HepG2 (cell line): Measurements from ENCODE around the gene PITRM1. TPM values are rescaled to one million over a fixed set of nuclear protein-coding genes. Genes with fewer than 3 reads are reported as not detected.

Experiments
- AHR ChIP-seq: IDR thresholded peaks from 2 replicates; pipeline ENCODE4 v1.6.1; 2018; ENCODE audit warnings: missing genetic modification reagents, missing compliant biosample characterization
- ARHGAP35 ChIP-seq: sonication (generic); formaldehyde crosslinking; IDR thresholded peaks from 2 replicates; pipeline ENCODE4 v1.9.0; 2022; ENCODE audit warnings: mild to moderate bottlenecking, inconsistent platforms, moderate library complexity, missing genetic modification reagents, borderline replicate concordance
- ATF3 ChIP-seq: sonication (generic); formaldehyde crosslinking; IDR thresholded peaks from 2 replicates; pipeline ENCODE4 v1.4.0; 2020; ENCODE audit warnings: missing genetic modification reagents
- BCL6 ChIP-seq: IDR thresholded peaks from 2 replicates; pipeline ENCODE4 v1.6.1; 2016; ENCODE audit warnings: missing genetic modification reagents, missing compliant biosample characterization
- CBFB ChIP-seq: sonication (generic); formaldehyde crosslinking; IDR thresholded peaks from 2 replicates; pipeline ENCODE4 v1.4.0; 2020; ENCODE audit warnings: missing genetic modification reagents
- CBX2 ChIP-seq, 2 experiments: fragments of 200-600 bp in 1 of 2; sonication (generic); formaldehyde crosslinking in 1 of 2; IDR thresholded peaks; 2 replicates each; pipeline versions ENCODE4 v1.7.0 to v1.8.1; 2018 to 2022; ENCODE audit warnings: low read depth in 2 of 2, low read length in 1 of 2, mild to moderate bottlenecking in 1 of 2, missing genetic modification reagents in 1 of 2
- CHD2 ChIP-seq: IDR thresholded peaks from 2 replicates; pipeline ENCODE4 v1.6.1; 2011; ENCODE audit warnings: low read depth, low read length, improper control_type of control experiment
- CREB1 ChIP-seq, 2 experiments: fragments of 450-650 bp in 1 of 2; IDR thresholded peaks; 2 replicates each; pipeline ENCODE4 v1.6.1; 2016 to 2017; ENCODE audit warnings: control low read depth in 1 of 2, mild to moderate bottlenecking in 1 of 2, missing compliant biosample characterization in 1 of 2, missing genetic modification characterization in 1 of 2
- CREM ChIP-seq, 2 experiments: sonication (generic) in 1 of 2; formaldehyde crosslinking in 1 of 2; IDR thresholded peaks; 2 replicates each; pipeline versions ENCODE4 v1.4.0 to v1.6.1; 2016 to 2020; ENCODE audit warnings: antibody characterized with exemption in 1 of 2, mild to moderate bottlenecking in 1 of 2, missing genetic modification reagents in 1 of 2
- GPBP1L1 ChIP-seq: sonication (generic); formaldehyde crosslinking; IDR thresholded peaks from 2 replicates; pipeline ENCODE4 v1.5.0; 2020; ENCODE audit warnings: mild to moderate bottlenecking, missing genetic modification reagents
- HMG20A ChIP-seq: IDR thresholded peaks from 2 replicates; pipeline ENCODE4 v1.6.1; 2016; ENCODE audit warnings: borderline replicate concordance
- HOXD1 ChIP-seq: sonication (generic); formaldehyde crosslinking; IDR thresholded peaks from 2 replicates; pipeline ENCODE4 v1.5.0; 2020; ENCODE audit warnings: missing genetic modification reagents
- IRX3 ChIP-seq: sonication (generic); formaldehyde crosslinking; IDR thresholded peaks from 2 replicates; pipeline ENCODE4 v1.8.1; 2023; ENCODE audit warnings: mild to moderate bottlenecking, low read depth, missing genetic modification reagents, borderline replicate concordance
- LCORL ChIP-seq, 2 experiments: fragments of 450-650 bp in 1 of 2; sonication (generic) in 1 of 2; formaldehyde crosslinking in 1 of 2; IDR thresholded peaks; 2 replicates each; pipeline versions ENCODE4 v1.5.0 to v1.6.1; 2017 to 2020; ENCODE audit warnings: antibody characterized with exemption in 1 of 2, missing genetic modification reagents in 1 of 2
- NFE2L2 ChIP-seq: fragments of 150-350 bp; IDR thresholded peaks from 2 replicates; pipeline ENCODE4 v1.6.1; 2014; ENCODE audit warnings: low read length
- NR2F1 ChIP-seq, 2 experiments: fragments of 450-650 bp in 1 of 2; formaldehyde crosslinking in 1 of 2; IDR thresholded peaks; 2 replicates each; pipeline versions ENCODE4 v1.5.0 to v1.6.1; 2016 to 2020; ENCODE audit warnings: mild to moderate bottlenecking in 1 of 2, missing compliant biosample characterization in 1 of 2, missing genetic modification reagents in 1 of 2, moderate library complexity in 1 of 2
- SALL1 ChIP-seq: sonication (generic); formaldehyde crosslinking; IDR thresholded peaks from 2 replicates; pipeline ENCODE4 v1.8.0; 2022; ENCODE audit warnings: mild to moderate bottlenecking, missing genetic modification reagents
- SMAD3 ChIP-seq: sonication (generic); formaldehyde crosslinking; IDR thresholded peaks from 2 replicates; pipeline ENCODE4 v1.4.0; 2020; ENCODE audit warnings: missing genetic modification reagents
- SOX13 ChIP-seq, 3 experiments: fragments of 450-650 bp in 1 of 3; sonication (generic) in 1 of 3; formaldehyde crosslinking in 1 of 3; IDR thresholded peaks in 2 of 3; conservative IDR thresholded peaks in 1 of 3; 2 replicates each; pipeline versions ENCODE4 v1.5.0 to v1.6.1; 2016 to 2020; ENCODE audit warnings: antibody characterized with exemption in 1 of 3, mild to moderate bottlenecking in 1 of 3, missing compliant biosample characterization in 1 of 3, missing genetic modification reagents in 1 of 3, moderate library complexity in 1 of 3
- SSRP1 ChIP-seq: IDR thresholded peaks from 2 replicates; pipeline ENCODE4 v1.6.1; 2016; ENCODE audit warnings: control low read depth
- TAF15 ChIP-seq: fragments of 200-400 bp; formaldehyde crosslinking; IDR thresholded peaks from one replicate; pipeline ENCODE4 v1.6.1; 2018; ENCODE audit warnings: mild to moderate bottlenecking, low read depth, low read length; ENCODE audit not compliant: poor library complexity, severe bottlenecking
- ZBTB14 ChIP-seq: sonication (generic); formaldehyde crosslinking; IDR thresholded peaks from 2 replicates; pipeline ENCODE4 v1.4.0; 2020; ENCODE audit warnings: missing genetic modification reagents
- ZFP37 ChIP-seq: sonication (generic); formaldehyde crosslinking; IDR thresholded peaks from 2 replicates; pipeline ENCODE4 v1.4.0; 2020; ENCODE audit warnings: missing genetic modification reagents, borderline replicate concordance
- ZKSCAN1 ChIP-seq: fragments of 150-350 bp; IDR thresholded peaks from 2 replicates; pipeline ENCODE4 v1.6.1; 2014; ENCODE audit warnings: low read length
- ZMAT3 ChIP-seq: sonication (generic); formaldehyde crosslinking; conservative IDR thresholded peaks from 2 replicates; pipeline ENCODE4 v1.7.0; 2021; ENCODE audit warnings: missing genetic modification reagents
- ZNF256 ChIP-seq: sonication (generic); formaldehyde crosslinking; conservative IDR thresholded peaks from 2 replicates; pipeline ENCODE4 v1.4.0; 2020; ENCODE audit warnings: missing genetic modification reagents
- ZNF510 ChIP-seq: sonication (generic); formaldehyde crosslinking; IDR thresholded peaks from 2 replicates; pipeline ENCODE4 v1.4.0; 2020; ENCODE audit warnings: low read depth, mild to moderate bottlenecking, missing genetic modification reagents
- ZNF816 ChIP-seq: sonication (generic); formaldehyde crosslinking; IDR thresholded peaks from 2 replicates; pipeline ENCODE4 v1.8.0; 2022; ENCODE audit warnings: missing genetic modification reagents, mild to moderate bottlenecking, borderline replicate concordance
- polyA plus RNA-seq, 8 experiments: library from polyadenylated mRNA; depleted of rRNA in 3 of 8; stranded (reverse) in 7 of 8; unstranded in 1 of 8; fragments of >200 nt; fragmentation: Illumina TruSeq in 4 of 8; extraction: Trizol in 4 of 8; gene quantifications; 2 replicates each; pipeline versions ENCODE4 v1.2.1 to v1.2.3, GENCODE V29; 2011 to 2016; ENCODE audit warnings: low read depth in 4 of 8, missing spikeins in 1 of 8, mixed read lengths in 1 of 8; ENCODE audit not compliant: insufficient read depth in 1 of 8
- total RNA-seq, 5 experiments: library from RNA; depleted of rRNA; stranded (reverse); fragments of >200 nt; fragmentation: Illumina TruSeq; extraction: Trizol; gene quantifications; 2 replicates each; pipeline ENCODE4 v1.2.3, GENCODE V29; 2016; ENCODE audit warnings: low read depth in 1 of 5

The PITRM1 gene
- total and polyA plus RNA-seq, 2 of the 13 experiments (the other 11 are each of a cell fraction or from before 2014, with no cell fraction given), result 16.4 to 29.0 TPM

GRCh38 chr10:3095373-3096139 lies 77.0 kb downstream of the PITRM1 start (continued):
- no peak for TF ChIP-seq SOX13 (IDR thresholded peaks at IDR 0.05)
- peak in 1 of 2 experiments; percentile 26; a peak in 1 of 4 replicates for TF ChIP-seq SOX13 (CRISPR knock-in tag; conservative IDR thresholded peaks at IDR 0.05 in 1 of 2, IDR thresholded peaks at IDR 0.05 in 1 of 2)
- no peak for TF ChIP-seq SMAD3 (CRISPR knock-in tag)
- peak; percentile 66 for TF ChIP-seq BCL6 (CRISPR knock-in tag)
- peak; percentile 40; the same call in 1 of the 2 replicates for TF ChIP-seq CREM (IDR thresholded peaks at IDR 0.05)
- TF ChIP-seq CREM (CRISPR knock-in tag; IDR thresholded peaks at IDR 0.05), result no peak
- peak; percentile 67; the same call in 1 of the 2 replicates for TF ChIP-seq LCORL (IDR thresholded peaks at IDR 0.05)
- peak; percentile 25; the same call in 1 of the 2 replicates for TF ChIP-seq LCORL (CRISPR knock-in tag; IDR thresholded peaks at IDR 0.05)
- TF ChIP-seq ZNF816 (CRISPR knock-in tag), result no peak
- TF ChIP-seq NR2F1 (CRISPR knock-in tag; IDR thresholded peaks at IDR 0.05), result peak in 1 of 2 experiments; percentile 81; a peak in 2 of 4 replicates
- no peak for TF ChIP-seq ZFP37 (CRISPR knock-in tag)
- peak; percentile 67; the same call in 1 of the 2 replicates for TF ChIP-seq HMG20A (CRISPR knock-in tag)
- no peak for TF ChIP-seq SSRP1
- TF ChIP-seq ARHGAP35, result no peak
- TF ChIP-seq ZKSCAN1, result no peak
- no peak for TF ChIP-seq CBX2 (IDR thresholded peaks at IDR 0.05; ENCODE audit: low read depth, low read length)
- no peak for TF ChIP-seq CBX2 (CRISPR knock-in tag; IDR thresholded peaks at IDR 0.05; ENCODE audit: low read depth)
- no peak for TF ChIP-seq ZNF510 (CRISPR knock-in tag)
- no peak for TF ChIP-seq ZBTB14 (CRISPR knock-in tag)
- no peak for TF ChIP-seq CHD2
- no peak for TF ChIP-seq ZNF256 (CRISPR knock-in tag)
- peak; percentile 74 for TF ChIP-seq NFE2L2
- TF ChIP-seq GPBP1L1, result no peak
- no peak for TF ChIP-seq ATF3 (CRISPR knock-in tag)
- TF ChIP-seq CREB1 (IDR thresholded peaks at IDR 0.05), result no peak
- peak; percentile 46; the same call in 1 of the 2 replicates for TF ChIP-seq CREB1 (CRISPR knock-in tag; IDR thresholded peaks at IDR 0.05)
- TF ChIP-seq HOXD1, result no peak
- no peak for TF ChIP-seq SALL1 (CRISPR knock-in tag)
- TF ChIP-seq AHR, result no peak
- TF ChIP-seq CBFB, result no peak
- TF ChIP-seq IRX3 (CRISPR knock-in tag), result no peak
- no peak for TF ChIP-seq TAF15
- no peak for TF ChIP-seq ZMAT3 (CRISPR knock-in tag)
